GM19328 (cell line): Measurements from ENCODE around the gene HBEGF.
A peak's percentile ranks its signal among the peaks of the same experiment; 100 is the strongest.

Source experiments
- ATAC-seq: cut with Tn5 transposase; IDR thresholded peaks from one replicate; pipeline ENCODE4 v1.9.1; 2021; ENCODE audit warnings: mild to moderate bottlenecking, moderate library complexity; ENCODE audit not compliant: unreplicated experiment

Gene HBEGF

DNA sequence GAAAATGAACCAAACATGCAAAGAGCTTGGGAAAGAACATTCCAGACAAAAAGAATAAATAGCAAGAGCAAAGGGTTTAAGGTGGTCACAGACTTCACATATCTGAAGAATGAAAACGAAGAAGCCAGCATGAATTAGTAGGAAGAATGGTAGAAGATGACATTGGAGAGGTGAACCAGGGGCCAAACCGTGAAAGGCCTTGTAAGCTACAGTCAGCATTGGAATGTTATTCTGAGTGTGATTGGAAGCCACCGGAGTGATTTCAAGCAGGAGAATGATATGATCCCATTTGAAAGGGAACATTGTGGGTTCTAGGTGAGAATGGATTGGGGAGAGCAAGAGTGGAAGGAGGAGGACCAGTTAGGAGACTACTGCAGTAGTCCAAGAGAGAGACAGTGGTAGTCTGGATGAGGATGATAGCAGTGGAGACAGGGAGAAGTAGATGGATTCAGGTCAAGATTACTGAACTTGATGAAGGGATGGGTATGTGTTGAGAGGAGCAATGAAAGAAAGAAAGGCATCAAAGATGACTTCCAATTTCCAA lies 36.6 kb downstream of the HBEGF start:
- no peak for ATAC-seq

- ATAC-seq: no peak
These were observed 40.9 kb downstream of the HBEGF start for GRCh38 chr5:140305471-140305870.

DNA sequence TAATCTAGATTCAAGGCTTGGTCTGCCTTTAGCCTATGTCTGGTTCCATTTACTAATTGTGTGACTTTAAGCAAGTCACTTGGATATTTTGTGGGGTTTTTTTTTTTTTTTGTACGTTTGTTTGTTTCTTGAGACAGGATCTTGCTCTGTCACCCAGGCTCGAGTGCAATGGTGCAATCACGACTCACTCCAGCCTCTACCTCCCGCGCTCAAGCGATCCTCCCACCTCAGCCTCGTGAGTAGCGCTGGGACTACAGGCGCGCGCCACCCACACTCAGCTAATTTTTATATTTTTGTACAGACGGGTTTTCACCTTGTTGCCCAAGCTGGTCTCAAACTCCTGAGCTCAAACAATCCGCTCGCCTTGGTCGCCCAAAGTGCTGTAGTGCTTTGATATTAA lies 42.4 kb downstream of the HBEGF start:
- no peak for ATAC-seq

- ATAC-seq: peak; percentile 95
These were observed 43.4 kb downstream of the HBEGF start, which contains the start of gene PFDN1 for GRCh38 chr5:140302786-140303639. PFDN1 (minus strand) TSS chr5:140303101; CDS start chr5:140303073, 28 bp downstream.

GRCh38 chr5:140301136-140301535 lies 45.3 kb downstream of the HBEGF start:
- no peak for ATAC-seq

DNA sequence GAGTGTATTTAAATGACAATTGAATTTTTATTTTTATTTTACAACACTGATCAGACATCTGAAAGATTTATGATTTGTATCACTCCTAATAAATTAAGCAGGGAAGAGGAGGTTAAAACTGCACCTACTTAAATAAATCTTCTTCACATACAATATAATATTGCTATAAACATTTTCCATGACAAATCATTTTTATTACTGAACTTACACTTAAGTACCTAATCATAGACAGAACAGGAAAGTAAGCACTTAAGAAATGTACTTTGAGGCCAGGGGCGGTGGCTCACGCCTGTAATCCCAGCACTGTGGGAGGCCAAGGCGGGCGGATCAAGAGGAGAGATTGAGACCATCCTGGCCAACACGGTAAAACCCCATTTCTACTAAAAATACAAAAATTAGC lies 47.3 kb downstream of the HBEGF start:
- no peak for ATAC-seq

- ATAC-seq: no peak
These were observed 48.2 kb downstream of the HBEGF start for GRCh38 chr5:140298183-140298601.

DNA sequence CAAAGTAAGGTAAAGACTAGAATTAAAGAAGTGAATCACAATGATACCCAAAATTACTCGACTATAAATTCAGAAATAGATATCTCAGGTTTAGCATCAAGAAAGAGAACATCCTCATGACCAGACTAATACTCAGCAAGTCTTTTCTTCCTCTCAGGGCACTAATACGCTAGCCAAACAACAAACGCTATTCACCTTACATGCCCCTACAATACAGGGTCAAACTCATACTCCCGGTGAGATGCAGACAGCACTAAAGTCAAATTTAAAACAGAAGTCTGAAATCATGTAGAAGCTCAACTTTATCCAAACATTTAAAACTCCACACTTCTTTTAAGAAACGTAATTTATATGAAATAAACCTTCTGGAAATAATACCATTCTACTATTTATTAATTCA lies 49.1 kb downstream of the HBEGF start:
- ATAC-seq: no peak

DNA sequence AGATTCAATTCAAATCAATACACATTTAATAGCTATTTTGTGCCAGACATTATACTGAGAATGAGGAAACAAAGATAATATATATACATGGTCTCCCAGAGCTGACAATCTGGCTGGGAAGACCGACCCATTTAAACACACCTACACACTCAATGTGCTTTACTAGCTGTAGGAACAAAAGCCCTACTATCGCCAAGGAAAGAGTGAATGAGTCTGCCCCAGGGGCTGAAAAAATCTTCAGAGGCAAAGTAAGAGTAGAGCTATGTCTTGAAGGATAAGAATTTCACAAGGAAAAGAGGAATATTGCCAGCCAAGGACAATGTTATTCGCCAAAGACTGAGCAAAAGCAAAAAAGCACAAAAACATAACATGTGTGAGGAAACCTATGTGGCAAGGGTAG lies 50.1 kb downstream of the HBEGF start:
- ATAC-seq: no peak

GRCh38 chr5:140295414-140295813 lies 51.0 kb downstream of the HBEGF start:
- ATAC-seq: no peak

GRCh38 chr5:140294753-140295152 lies 51.6 kb downstream of the HBEGF start:
- no peak for ATAC-seq

- ATAC-seq: no peak
These were observed 52.6 kb downstream of the HBEGF start for GRCh38 chr5:140293849-140294100.

DNA sequence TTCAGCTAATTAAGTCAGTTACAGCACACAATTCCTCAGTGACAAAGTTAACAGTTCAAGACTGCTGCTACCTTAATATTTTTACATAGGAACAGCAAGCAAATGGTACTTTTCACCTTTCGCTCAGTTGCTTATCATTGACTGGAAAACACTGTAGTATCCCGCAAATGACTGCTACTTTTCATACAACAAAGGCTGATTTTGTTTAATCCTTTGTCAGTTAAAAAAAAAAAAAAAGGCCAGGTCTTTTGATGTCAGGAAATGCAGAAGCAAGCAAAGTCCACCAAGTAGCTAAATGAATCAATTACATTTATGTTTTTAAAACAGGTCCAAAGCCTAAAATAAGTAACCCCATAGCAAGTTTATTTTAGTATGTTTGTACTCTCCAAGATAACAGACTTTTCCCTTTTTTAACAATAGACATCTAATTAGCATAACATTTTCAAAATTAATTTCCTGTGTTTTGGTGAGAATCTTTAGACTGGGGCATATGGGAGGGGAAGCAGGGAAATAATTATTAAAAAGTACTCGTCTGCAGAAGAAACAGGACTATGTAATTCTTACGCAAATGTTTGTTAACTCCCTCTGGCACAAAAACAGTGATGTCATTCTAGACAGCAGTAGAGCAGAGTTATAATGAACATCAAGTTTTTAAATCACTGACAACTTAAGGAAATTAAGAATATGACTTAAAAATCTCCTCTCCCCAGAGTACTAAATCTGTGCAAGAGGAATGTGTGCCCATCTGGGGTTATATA lies 53.1 kb downstream of the HBEGF start:
- ATAC-seq: no peak

DNA sequence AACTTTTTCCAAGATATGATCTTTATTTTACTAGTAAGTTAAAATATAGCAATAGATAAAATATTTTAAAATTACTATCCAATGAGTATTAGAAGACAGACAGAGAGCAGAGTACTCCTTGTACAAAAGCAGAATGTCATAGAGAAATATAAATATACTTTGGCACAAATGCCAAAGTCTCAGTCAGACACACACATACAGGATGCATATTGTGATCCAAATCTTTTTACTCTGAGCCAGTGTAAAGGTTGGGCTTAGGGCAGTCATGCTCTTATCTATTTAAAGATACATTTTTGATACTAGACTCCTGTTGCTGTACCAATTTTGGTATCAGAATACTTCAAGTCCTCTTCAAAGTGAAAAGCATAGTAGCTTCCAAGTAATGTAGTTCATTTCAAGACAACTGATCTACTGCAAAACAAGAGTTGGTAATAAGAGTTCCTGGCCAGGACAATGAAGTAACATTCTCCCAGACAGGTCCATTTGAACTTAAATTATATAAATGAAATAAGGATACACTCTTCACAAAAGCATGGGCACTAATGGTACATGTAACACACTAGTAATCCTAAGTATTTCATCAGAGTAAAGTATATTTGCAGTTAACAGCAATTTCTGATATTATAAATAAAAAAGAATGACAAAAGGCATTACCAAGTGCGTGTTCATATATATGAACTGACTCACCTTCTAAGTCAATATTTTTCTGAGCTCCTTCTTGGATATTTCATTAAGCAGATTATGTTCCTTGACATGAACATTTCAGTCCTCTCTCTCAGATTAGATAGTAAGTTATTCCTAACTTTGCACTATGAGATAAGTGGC lies 54.0 kb downstream of the HBEGF start:
- no peak for ATAC-seq

- ATAC-seq: no peak
These were observed 58.4 kb downstream of the HBEGF start for GRCh38 chr5:140287801-140288521.

DNA sequence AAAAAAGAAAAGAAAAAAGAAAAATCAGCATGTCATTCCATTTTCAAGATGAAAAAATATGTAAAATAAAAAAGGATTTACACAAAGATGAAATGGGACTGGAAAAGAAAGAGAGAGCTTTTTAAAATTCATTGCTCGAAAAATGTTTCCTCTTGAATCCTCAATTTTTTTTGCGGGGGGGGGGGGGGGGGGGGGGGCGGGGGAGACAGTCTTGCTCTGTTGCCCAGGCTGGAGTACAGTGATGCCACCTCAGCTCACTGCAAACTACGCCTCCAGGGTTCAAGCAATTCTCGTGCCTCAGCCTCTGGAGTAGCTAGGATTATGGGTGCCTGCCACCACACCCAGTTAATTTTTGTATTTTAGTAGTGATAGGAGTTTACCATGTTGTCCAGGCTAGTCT lies 60.0 kb downstream of the HBEGF start:
- ATAC-seq: no peak

DNA sequence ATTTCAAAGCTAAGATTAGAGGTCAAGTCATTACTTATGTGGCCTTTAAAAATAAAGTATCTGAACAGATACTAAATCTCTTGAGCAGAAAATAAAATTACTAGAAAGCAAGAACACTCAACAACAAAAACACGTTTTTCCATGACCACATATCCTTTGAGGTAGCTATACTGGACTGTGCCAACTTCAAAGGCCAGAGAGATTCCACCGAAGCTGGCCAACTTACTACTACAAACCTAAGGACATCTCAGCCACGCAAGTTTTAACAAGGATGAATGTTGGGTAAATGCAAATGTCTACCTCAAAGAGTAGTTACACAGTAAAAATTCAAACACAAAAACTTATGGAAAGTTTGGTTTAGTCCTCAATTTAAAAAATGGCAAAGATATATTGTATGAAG lies 62.4 kb downstream of the HBEGF start:
- ATAC-seq: no peak
